ENCODE results near the gene HAL. TPM values are rescaled to one million over a fixed set of nuclear protein-coding genes. Genes with fewer than 3 reads are reported as not detected.

HAL gene
- total and polyA plus RNA-seq, 2 of the 8 experiments (the other 6 are each of a cell fraction or from before 2014, with no cell fraction given): 0.12 to 0.17 TPM

DNA sequence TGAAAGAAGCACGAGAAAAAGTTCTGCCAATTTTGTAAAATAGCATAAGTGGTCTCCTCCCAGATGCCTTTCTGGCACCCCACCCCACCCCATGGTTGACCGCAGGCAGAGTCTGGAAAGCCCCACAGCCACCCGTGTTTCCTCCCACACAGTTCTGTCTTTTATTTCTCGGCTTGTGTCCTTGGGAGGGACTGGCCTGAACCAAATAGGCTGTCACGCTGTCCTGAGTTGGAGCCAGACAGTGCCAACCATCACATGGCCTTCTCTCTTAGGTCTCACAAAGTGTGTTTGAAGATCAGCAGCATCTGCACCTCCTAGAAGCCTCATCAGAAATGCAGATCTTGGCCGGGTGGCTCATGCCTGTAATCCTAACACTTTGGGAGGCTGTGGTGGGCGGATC is 49.4 kb upstream of the HAL start:
- H3K4ac ChIP-seq (replicated peaks; ENCODE audit: insufficient read length, low read depth, low read length): no peak overlapping the region
- H3K27me3 ChIP-seq (replicated peaks in 1 of 4; ENCODE audit: control insufficient read depth in 3 of 4, extremely low read depth in 1 of 4, insufficient read depth in 3 of 4, low read length in 3 of 4): no peaks in the 10 kb centered on the region
- H3K4me3 ChIP-seq (ENCODE audit: extremely low read depth in 1 of 4, insufficient read depth in 2 of 4, low read depth in 3 of 4, low read length in 4 of 4): no peak overlapping the region
- no peaks in the 10 kb centered on the region for H3K23me2 ChIP-seq (ENCODE audit: low read depth, low read length)
- no peak overlapping the region for H3K4me2 ChIP-seq (ENCODE audit: insufficient read depth in 1 of 2, low read depth in 2 of 2, low read length in 2 of 2)
- ChIA-PET POLR2A (ENCODE audit: partially characterized antibody) (no interaction called here), CTCF (ENCODE audit: partially characterized antibody) (no interaction called here)
- H3K36me3 ChIP-seq (ENCODE audit: control insufficient read depth in 2 of 4, insufficient read depth in 4 of 4, low read length in 3 of 4): no peaks in the 10 kb centered on the region
- 94% methylated on average over 7 of the region's 7 CpGs; no CpG with 5 or more reads in 1 of the 2 experiments for WGBS, 2 experiments (ENCODE audit: extremely low coverage in 1 of 2, insufficient coverage in 1 of 2, insufficient read length in 1 of 2, insufficient replicate concordance in 2 of 2, low coverage in 1 of 2, low lambda C conversion rate in 2 of 2, missing lambda C conversion rate in 1 of 2)
- TF ChIP-seq SP4 (IDR thresholded peaks at IDR 0.05; ENCODE audit: low read length) (no peak), KDM5A (IDR thresholded peaks at IDR 0.05; ENCODE audit: low read length) (no peak), TAF1 (IDR thresholded peaks at IDR 0.05; ENCODE audit: low read depth, low read length) (no peak), GABPA (IDR thresholded peaks at IDR 0.05; ENCODE audit: borderline replicate concordance, insufficient read depth, low read length) (no peak), MAFK (IDR thresholded peaks at IDR 0.05; ENCODE audit: low read depth, low read length) (no peak), SIRT6 (IDR thresholded peaks at IDR 0.05; ENCODE audit: low read length) (no peak), CHD2 (IDR thresholded peaks at IDR 0.05; ENCODE audit: low read length) (no peak), TAF7 (optimal IDR thresholded peaks at IDR 0.05; ENCODE audit: borderline replicate concordance, low read depth, low read length) (no peak), TBP (IDR thresholded peaks at IDR 0.05; ENCODE audit: low read depth, low read length) (no peak), TEAD4 (IDR thresholded peaks at IDR 0.05; ENCODE audit: low read depth, low read length) (no peak), ZNF274 (IDR thresholded peaks at IDR 0.05; ENCODE audit: borderline replicate concordance, extremely low read depth, low read length) (no peak), JUN (IDR thresholded peaks at IDR 0.05; ENCODE audit: low read depth, low read length) (no peak), NRF1 (IDR thresholded peaks at IDR 0.05; ENCODE audit: low read depth, low read length) (no peak), POLR2A (IDR thresholded peaks at IDR 0.05; ENCODE audit: control extremely low read depth in 1 of 2, low read depth in 2 of 2, low read length in 2 of 2) (no peak), ASH2L (IDR thresholded peaks at IDR 0.05; ENCODE audit: low read length) (no peak), BACH1 (IDR thresholded peaks at IDR 0.05; ENCODE audit: low read length) (no peak)
- H3K79me1 ChIP-seq (ENCODE audit: low read depth, low read length): no peaks in the 10 kb centered on the region
- no peak overlapping the region for H3K18ac ChIP-seq (ENCODE audit: extremely low read depth, low read length)
- H4K91ac ChIP-seq (replicated peaks; ENCODE audit: insufficient read length, low read length): no peak overlapping the region
- H4K20me1 ChIP-seq (replicated peaks in 1 of 2; ENCODE audit: control insufficient read depth in 1 of 2, insufficient read depth in 2 of 2, low read length in 2 of 2): no peaks in the 10 kb centered on the region
- no peak overlapping the region for H2BK120ac ChIP-seq (replicated peaks; ENCODE audit: low read depth, low read length)
- H3K9me3 ChIP-seq (ENCODE audit: insufficient read depth in 2 of 2, low read depth in 1 of 2, low read length in 1 of 2): no peaks in the 10 kb centered on the region
- H3K9ac ChIP-seq (replicated peaks in 1 of 4; ENCODE audit: extremely low read depth in 1 of 4, low read depth in 3 of 4, low read length in 3 of 4): no peak overlapping the region
- H4K5ac ChIP-seq (ENCODE audit: insufficient read length, low read depth, low read length): no peak overlapping the region
- H2BK12ac ChIP-seq (ENCODE audit: low read depth, low read length): no peak overlapping the region
- H3K56ac ChIP-seq (replicated peaks; ENCODE audit: insufficient read length, low read depth, low read length): no peak overlapping the region
- FAIRE-seq: no peak
- no peak overlapping the region for H2BK15ac ChIP-seq (ENCODE audit: low read length)
- H3K79me2 ChIP-seq (ENCODE audit: control insufficient read depth in 1 of 2, insufficient read depth in 2 of 2, low read length in 2 of 2): no peaks in the 10 kb centered on the region
- H3K23ac ChIP-seq (ENCODE audit: insufficient read length): no peak overlapping the region
- H2BK20ac ChIP-seq (ENCODE audit: low read length): no peak overlapping the region
- H2BK5ac ChIP-seq (ENCODE audit: low read depth, low read length): no peak overlapping the region
- no peak overlapping the region for H2AFZ ChIP-seq (ENCODE audit: low read length)
- no peak overlapping the region for H2AK5ac ChIP-seq (ENCODE audit: low read depth, low read length)
- H3K4me1 ChIP-seq (replicated peaks in 1 of 4; ENCODE audit: control insufficient read depth in 3 of 4, insufficient read depth in 4 of 4, low read length in 3 of 4): no peaks in the 10 kb centered on the region
- no peak for DNase-seq (ENCODE audit: low read depth in 1 of 2, low spot score in 2 of 2)
- H4K8ac ChIP-seq (ENCODE audit: extremely low read depth, insufficient read depth, low read length): no peak overlapping the region
- no peak overlapping the region for H3K14ac ChIP-seq (ENCODE audit: insufficient read length)
- no peak overlapping the region for H3K27ac ChIP-seq (ENCODE audit: low read depth, low read length)
